Activated gamma-delta T cell treated with anti-CD3 and anti-CD28 coated beads, Interleukin-2, amount 50 U/mL, for 16 hours (primary cell): ENCODE data around the gene MYOM1.

Experiments used
- DNase-seq: peaks from one replicate; pipeline ENCODE4 v3.0.0-alpha.2; 2020; ENCODE audit warnings: low read depth

The MYOM1 gene

GRCh38 chr18:3219631-3220335 is at the start of gene MYOM1:
MYOM1 (minus strand) TSS chr18:3219968; CDS start chr18:3215223, 4,745 bp downstream.
- no peak for DNase-seq

- DNase-seq: no peak
Observed at GRCh38 chr18:3269241-3269913, 49.6 kb upstream of the MYOM1 start.

DNA sequence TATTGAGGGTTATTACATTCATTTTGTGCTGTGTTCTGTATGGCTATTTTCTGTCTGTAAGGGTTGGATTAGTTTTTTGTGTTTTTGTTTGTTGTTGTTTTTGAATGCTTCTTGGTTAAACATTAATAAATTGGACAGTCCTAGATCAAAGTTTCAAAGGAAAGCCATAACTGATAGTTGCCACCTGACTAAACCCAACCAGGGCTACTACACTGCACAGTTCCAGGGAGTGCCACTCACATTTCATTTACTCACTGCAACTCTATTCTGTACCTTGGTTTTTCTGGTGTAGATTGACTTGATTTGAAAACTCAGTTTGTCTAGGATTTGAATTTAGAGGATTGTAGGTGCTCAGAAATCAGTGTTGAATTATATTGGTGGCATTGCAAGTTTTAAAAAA is 48.5 kb upstream of the MYOM1 start:
- DNase-seq: no peak

GRCh38 chr18:3266062-3266608 is 46.4 kb upstream of the MYOM1 start:
- DNase-seq: no peak

DNA sequence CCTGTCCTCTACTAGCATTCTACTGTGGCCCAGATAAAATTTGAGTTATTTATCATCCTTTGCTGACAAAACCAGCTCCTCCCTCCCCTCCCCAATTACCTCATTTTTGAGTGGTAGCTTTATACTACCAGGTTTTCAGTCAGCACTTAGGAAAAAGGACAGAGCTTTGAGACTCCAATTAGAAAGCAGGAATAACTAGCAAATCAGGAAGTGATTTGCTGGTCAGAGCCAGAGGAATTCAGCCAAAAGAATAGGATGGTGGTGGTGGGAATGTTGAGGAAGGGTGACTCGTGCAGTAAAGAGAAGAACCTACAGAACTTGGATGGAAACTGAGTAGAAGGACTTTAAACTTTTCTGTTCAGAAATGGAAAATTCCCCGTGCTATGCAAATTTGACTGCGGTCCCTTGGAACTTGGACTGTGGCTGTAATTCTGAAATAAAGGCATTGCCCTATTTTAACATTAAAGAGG is 45.8 kb upstream of the MYOM1 start:
- DNase-seq: no peak

- no peak for DNase-seq
Observed at GRCh38 chr18:3264362-3264761, 44.6 kb upstream of the MYOM1 start.

GRCh38 chr18:3263132-3263700 is 43.4 kb upstream of the MYOM1 start:
- DNase-seq: no peak

- DNase-seq: no peak
Observed at GRCh38 chr18:3262234-3263131, 42.7 kb upstream of the MYOM1 start.

DNA sequence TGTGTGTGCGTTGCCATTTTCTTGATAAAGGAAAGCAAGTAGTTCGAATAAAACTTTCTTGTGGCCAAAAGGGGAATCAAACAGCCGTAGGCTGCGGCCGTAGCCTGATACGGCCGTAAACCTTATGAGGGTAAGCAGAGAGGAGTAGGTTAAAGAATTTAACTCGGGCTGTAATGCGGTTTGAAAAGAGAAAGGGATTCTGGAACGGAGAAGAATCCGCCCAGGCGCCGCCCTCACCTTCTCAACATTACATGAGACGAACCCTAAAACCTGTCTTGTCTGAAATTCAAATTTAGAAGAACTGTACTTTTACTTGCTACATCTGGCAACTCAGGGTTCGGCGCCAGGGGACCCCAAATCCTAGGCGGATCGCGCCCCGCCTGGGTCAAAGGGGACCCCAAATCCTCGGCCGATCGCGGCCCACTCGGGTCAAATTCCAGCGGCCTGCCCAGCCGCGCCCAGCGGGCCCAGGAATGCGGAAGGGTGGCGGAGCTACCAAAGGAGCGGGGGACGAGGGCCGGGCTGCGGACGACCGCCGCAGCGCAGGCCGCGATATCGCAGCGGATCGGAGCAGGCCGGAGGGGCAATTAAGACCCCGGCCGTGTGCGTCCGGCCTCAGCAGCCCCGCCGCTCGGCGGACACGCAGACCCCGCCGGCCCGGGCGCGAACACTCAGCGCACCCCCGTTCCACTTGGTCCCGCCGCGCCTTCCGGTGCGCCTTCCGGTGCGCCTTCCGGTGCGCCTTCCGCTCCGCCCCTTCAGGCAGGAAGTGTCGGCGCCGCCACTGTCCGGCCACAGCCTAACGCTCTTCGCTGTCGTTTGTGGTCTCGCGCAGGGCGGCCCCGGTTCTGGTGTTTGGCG is 41.8 kb upstream of the MYOM1 start, which contains the start of gene MYL12B:
MYL12B (plus strand) TSS at position 761 of the 861 bp plus-strand sequence. CDS start 10,766 bp downstream, outside the sequence.
- DNase-seq: peak; percentile 64

DNA sequence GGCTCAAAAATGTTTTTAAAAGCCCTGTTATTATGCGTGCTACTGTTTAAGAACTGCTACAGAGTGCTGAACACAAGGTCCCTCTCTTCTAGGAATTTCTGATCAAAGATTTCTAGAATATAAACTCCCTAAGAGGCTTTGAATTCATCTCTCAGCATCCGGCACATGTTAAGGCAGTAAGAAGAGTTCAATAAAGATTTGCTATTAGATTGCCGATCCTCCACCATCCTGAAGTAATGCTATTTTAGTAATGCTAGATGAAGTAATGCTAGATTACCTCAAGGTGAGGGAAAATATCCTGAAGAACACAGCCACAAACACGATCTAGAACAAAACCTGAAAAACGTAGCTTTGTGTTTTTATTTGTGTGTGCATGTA is 41.2 kb upstream of the MYOM1 start:
- no peak for DNase-seq

DNA sequence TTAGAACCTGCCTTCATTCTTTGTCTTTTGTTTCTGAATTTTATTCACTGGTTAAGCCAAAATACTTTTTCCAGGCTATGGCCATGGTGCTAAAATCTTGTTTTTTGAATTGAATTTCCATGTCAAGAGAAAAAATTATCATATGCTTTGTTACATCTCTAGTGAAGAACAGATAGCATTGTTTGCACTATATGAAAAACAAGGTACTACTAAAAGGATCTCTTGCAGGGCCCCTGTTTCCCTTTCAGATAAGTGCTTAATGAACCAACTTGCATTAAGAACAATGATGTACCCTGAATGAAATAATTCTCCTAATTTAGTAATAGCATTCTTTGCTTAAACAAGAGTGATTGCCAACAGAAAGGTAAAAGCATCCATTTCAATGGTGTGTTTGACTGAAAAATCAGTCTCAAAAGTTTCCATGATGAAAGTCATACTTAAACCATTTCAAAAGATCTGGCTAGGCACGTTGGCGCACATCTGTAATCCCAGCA is 37.9 kb upstream of the MYOM1 start:
- DNase-seq: no peak

DNA sequence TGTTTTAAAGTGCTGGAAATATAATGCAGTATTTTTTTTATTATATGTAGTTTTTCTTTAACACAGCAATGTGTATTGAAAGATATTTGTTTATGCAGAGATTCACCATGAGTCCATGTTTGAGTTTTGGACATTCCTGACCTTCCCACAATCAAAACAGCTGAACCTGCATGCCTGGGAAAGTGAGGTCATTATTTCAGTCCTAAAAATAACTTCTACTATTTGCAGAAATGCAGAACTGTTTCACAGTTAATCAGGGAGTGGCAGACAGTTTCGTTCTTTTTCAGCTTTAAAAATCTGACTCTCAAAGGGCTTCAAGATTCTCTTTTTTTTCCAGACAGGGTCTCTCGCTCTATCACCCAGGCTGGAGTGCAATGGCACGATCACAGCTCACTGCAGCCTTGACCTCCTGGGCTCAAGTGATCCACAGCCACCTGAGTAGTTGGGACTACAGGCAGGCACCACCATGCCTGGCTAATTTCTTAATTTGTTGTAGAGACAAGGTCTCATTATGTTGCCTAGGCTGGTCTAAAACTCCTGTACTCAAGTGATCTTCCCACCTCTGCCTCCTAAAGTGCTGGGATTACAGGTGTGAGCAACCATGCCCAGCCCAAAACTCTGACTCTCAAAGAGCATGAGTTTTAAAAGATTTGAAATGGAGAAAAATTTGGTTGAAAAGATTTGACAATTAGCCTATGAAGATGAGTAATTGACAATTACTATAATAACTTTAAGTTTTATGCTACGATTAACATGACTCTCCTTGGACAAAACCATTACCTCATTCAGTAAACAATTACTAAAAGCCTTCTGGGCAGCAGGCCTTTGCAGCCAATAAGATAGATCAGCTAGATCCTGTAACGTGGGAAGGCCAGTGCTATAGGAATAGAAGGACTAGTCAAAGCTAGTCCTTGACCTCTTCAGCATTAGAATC is 37.2 kb upstream of the MYOM1 start:
- DNase-seq: no peak

GRCh38 chr18:3255611-3256165 is 35.9 kb upstream of the MYOM1 start:
- DNase-seq: no peak

DNA sequence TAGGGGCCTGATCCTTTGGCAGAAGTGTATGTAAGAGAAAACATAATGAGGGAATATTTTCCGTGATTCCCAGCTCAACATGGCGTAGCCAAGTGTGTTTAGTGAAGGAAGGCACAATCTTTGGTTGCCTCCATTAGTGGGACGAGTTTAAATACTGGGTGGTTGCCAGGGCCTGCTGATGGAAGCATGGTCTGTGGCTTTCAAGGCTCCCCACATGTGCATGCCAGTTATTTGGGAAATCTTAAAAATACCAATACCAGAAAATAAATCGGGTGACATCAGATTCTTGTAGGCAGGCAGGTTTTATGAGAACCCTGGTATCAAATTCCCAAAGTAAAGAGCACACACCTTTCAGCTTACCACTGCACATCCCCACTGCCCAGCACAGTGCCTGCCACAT is 35.0 kb upstream of the MYOM1 start:
- no peak for DNase-seq

GRCh38 chr18:3252843-3253242 is 33.1 kb upstream of the MYOM1 start:
- no peak for DNase-seq

GRCh38 chr18:3251963-3252277 is 32.2 kb upstream of the MYOM1 start:
- DNase-seq: no peak

DNA sequence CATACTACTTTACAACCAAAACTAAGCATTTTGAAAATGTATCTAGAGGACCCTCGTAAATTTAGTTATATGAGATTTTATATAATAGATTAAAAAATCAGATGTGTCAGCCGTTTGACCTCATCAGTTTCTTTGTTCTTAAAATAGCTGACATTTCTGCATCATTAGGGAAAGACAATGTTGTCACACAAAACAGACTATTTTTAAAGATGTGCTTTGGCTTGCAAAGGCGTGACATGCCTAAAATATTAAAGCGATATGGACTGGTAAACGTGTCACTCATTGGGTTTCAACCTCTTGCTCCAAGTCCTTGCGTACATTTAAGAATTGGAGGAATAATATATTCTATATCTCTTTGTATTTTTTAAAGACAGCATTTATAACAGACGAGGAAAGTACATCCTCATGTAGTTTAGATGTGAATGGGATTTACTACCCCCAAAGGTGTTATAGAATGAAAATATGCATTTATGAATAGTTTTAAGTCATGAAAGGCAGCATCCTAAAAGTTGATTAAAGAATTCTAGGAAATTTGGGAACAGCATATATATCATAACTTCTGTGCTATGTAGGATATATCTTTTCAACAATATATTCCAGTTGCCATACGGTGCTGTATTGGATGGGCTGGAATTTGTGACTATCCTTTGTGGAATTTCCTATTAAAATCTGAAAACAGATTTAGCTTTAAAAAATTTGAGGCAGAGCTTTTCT is 31.6 kb upstream of the MYOM1 start:
- no peak for DNase-seq

GRCh38 chr18:3250237-3251107 is 30.7 kb upstream of the MYOM1 start:
- DNase-seq: no peak
